Hepatocyte (in vitro differentiated cells): ENCODE results near the gene RHOT1.

Experiments used
- CTCF ChIP-seq: fragments of 200-600 bp; sonication (generic); IDR thresholded peaks from 2 replicates; pipeline ENCODE4 v1.5.1; 2016; ENCODE audit warnings: antibody characterized with exemption, mild to moderate bottlenecking; ENCODE audit not compliant: poor library complexity
- EZH2phosphoT487 ChIP-seq: fragments of 200-600 bp; sonication (generic); IDR thresholded peaks from one replicate; pipeline ENCODE4 v1.6.1; 2018; ENCODE audit warnings: antibody characterized with exemption, mild to moderate bottlenecking, low read depth, moderate library complexity; ENCODE audit not compliant: unreplicated experiment, severe bottlenecking

GRCh38 chr17:32116937-32117336, 25.4 kb upstream of the RHOT1 start:
- TF ChIP-seq CTCF (no peak), EZH2phosphoT487 (no peak)
